Muscle of leg (tissue), 11 donors: Measurements from ENCODE around the gene SSNA1. TPM values are rescaled to one million over a fixed set of nuclear protein-coding genes. Genes with fewer than 3 reads are reported as not detected.

ENCODE experiments used
- DNase-seq: peaks from one replicate; pipeline ENCODE4 v3.0.0; 2013
- H3K27ac ChIP-seq: one replicate; pipeline ENCODE4 v1.5.1; 2013; ENCODE audit warnings: mild to moderate bottlenecking, low read length, control low read depth
- H3K27me3 ChIP-seq: one replicate; pipeline ENCODE4 v1.6.1; 2013; ENCODE audit warnings: low read length; ENCODE audit not compliant: control insufficient read depth, insufficient read depth
- H3K36me3 ChIP-seq: one replicate; pipeline ENCODE4 v1.6.1; 2013; ENCODE audit warnings: low read length; ENCODE audit not compliant: control insufficient read depth, insufficient read depth
- H3K4me1 ChIP-seq: one replicate; pipeline ENCODE4 v1.6.1; 2013; ENCODE audit warnings: low read length; ENCODE audit not compliant: control insufficient read depth, insufficient read depth
- H3K4me3 ChIP-seq: one replicate; pipeline ENCODE4 v1.5.1; 2013; ENCODE audit warnings: low read length, control low read depth
- H3K9me3 ChIP-seq: replicated peaks from 2 replicates; pipeline ENCODE4 v1.6.1; 2013; ENCODE audit warnings: low read depth, low read length; ENCODE audit not compliant: control insufficient read depth
- WGBS: methylation state at CpG from one replicate; pipeline ENCODE4 v1.1.5; 2013; ENCODE audit warnings: missing lambda C conversion rate; ENCODE audit not compliant: insufficient coverage; 5-methylcytosine and 5-hydroxymethylcytosine counted together
- polyA plus RNA-seq, 8 donors: library from polyadenylated mRNA; unstranded; fragments of 120-200 nt; gene quantifications; one replicate each; pipeline versions ENCODE4 v1.2.1 to v1.2.3, GENCODE V29; 2013; ENCODE audit warnings: inconsistent platforms in 1 of 8, low replicate concordance in 1 of 8; ENCODE audit not compliant: insufficient read length in 8 of 8, insufficient read depth in 1 of 8
- total RNA-seq: library from RNA; stranded (reverse); fragments of 120-200 nt; gene quantifications from one replicate; pipeline ENCODE4 v1.2.4, GENCODE V29; 2013

Gene SSNA1
- total and polyA plus RNA-seq, 9 donors: 52.9 to 71.5 (median 67.7) TPM

- Histone ChIP-seq H3K4me1 (peaks cover 3% of the 10 kb centered on the region), H3K27ac (no peak overlapping the region), H3K4me3 (no peak overlapping the region), H3K27me3 (peaks cover 99% of the 10 kb centered on the region), H3K36me3 (no peaks in the 10 kb centered on the region), H3K9me3 (no peaks in the 10 kb centered on the region)
- 3% methylated on average over 63 of the region's 71 CpGs for WGBS
- DNase-seq: no peak
Measured at GRCh38 chr9:137161558-137162486, 26.7 kb upstream of the SSNA1 start.

- 3% methylated on average over 74 of the region's 74 CpGs for WGBS
- Histone ChIP-seq H3K4me1 (peaks cover 5% of the 10 kb centered on the region), H3K4me3 (no peak overlapping the region), H3K27ac (no peak overlapping the region), H3K27me3 (peaks cover 99% of the 10 kb centered on the region), H3K9me3 (no peaks in the 10 kb centered on the region), H3K36me3 (no peaks in the 10 kb centered on the region)
- no peak for DNase-seq
Measured at GRCh38 chr9:137162505-137163364, 25.7 kb upstream of the SSNA1 start.

DNA sequence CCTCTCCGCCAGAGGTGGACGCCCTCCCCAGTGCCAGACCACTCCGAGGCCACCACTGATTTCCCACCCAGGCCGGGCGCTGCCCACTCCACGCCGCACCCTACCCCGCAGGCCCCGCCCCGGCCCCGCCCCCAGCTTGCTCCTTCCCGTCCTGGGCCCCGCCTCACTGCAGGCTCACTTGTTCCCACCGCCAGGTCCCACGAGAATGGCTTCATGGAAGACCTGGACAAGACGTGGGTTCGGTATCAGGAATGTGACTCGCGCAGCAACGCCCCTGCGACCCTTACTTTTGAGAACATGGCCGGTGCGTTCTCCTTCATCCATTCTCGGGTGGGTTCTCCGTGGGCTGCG is 25.1 kb upstream of the SSNA1 start:
- H3K27ac ChIP-seq: no peak overlapping the region
- no peak overlapping the region for H3K4me3 ChIP-seq
- no peaks in the 10 kb centered on the region for H3K36me3 ChIP-seq
- WGBS: 23% methylated on average over 26 of the region's 26 CpGs
- H3K27me3 ChIP-seq: peaks cover 99% of the 10 kb centered on the region
- no peaks in the 10 kb centered on the region for H3K9me3 ChIP-seq
- no peak for DNase-seq
- peaks cover 10% of the 10 kb centered on the region for H3K4me1 ChIP-seq

- Histone ChIP-seq H3K4me1 (peaks cover 10% of the 10 kb centered on the region), H3K36me3 (no peaks in the 10 kb centered on the region), H3K4me3 (no peak overlapping the region), H3K27ac (no peak overlapping the region), H3K27me3 (peaks cover 98% of the 10 kb centered on the region), H3K9me3 (no peaks in the 10 kb centered on the region)
- DNase-seq: no peak
- 80% methylated on average over 22 of the region's 22 CpGs for WGBS
Measured at GRCh38 chr9:137163805-137164204, 24.7 kb upstream of the SSNA1 start.

DNA sequence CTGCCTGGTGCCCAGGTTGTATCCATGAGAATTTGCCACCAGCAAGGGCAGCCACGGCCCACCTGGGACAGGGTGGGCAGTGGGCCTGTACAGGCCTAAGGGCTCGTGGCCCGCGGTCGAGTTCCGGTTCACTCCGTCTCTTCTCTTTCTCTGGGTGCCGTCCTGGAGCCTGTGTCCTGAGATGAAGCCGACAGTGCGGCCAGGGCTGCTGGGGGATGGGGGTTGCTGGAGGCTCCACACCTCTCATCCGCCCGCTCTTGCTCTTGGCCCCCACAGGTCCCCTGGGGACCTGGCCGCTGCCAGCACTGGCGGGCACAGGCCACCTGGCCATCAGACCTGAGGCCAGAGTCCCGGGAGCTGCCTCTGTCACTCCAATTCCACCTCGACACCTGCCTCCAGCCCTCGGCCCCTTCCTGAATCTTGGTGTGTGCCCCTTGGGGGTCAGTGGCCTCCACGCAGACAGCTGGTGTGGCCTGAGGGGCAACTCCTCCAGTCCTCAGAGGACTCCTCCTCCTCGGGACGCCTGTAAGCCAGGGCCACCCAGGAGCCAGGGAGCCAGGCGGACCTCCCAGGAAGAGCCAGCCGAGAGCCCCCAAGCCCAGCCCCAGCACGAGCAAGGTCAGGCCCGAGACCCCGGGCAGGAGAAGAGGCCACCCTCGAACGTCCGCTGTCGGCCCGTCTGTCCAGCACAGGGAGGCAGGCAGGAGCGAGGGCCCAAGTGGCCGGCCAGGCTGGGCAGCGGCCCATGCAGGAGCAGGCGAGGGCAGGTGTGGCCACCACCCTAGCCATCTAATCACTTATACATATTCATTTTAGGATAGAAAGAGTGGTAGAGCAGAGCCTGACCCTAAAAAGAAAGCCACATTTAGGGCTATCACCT is 23.9 kb upstream of the SSNA1 start:
- peaks cover 10% of the 10 kb centered on the region for H3K4me1 ChIP-seq
- no peak for DNase-seq
- H3K9me3 ChIP-seq: no peaks in the 10 kb centered on the region
- H3K27me3 ChIP-seq: peaks cover 95% of the 10 kb centered on the region
- no peak overlapping the region for H3K4me3 ChIP-seq
- no peaks in the 10 kb centered on the region for H3K36me3 ChIP-seq
- WGBS: 67% methylated on average over 24 of the region's 34 CpGs
- no peak overlapping the region for H3K27ac ChIP-seq

DNA sequence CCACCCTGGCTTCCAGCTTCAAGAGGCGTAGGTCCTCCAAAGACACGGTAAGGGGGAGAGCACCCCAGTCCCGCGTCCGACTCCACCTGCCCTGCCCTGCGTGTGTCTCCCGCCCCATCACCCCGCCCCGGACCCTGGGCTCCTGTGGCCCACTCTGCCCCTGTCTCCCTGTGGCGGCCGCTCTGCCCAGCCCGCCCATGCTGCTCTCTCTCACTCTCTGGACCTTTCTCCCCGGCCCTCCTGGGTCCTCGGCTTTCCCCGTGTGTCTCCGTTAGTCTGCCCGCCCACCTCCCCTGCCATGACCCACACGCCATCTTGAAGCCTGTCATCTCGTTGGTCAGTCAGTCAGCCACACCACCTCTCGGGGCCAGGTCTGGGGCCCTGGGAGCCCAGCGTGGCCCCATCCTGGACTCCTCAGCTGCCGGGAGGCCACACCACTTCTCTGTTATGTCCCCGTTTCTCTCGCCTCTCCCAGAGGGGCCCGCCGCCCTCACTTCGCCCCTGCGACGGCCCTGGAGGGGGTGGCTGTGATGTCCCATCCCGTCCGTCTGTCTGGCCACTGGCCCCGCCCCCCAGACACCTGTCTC is 23.1 kb upstream of the SSNA1 start:
- Histone ChIP-seq H3K27ac (no peak overlapping the region), H3K27me3 (peaks cover 95% of the 10 kb centered on the region), H3K9me3 (no peaks in the 10 kb centered on the region), H3K4me1 (peaks cover 13% of the 10 kb centered on the region), H3K36me3 (no peaks in the 10 kb centered on the region), H3K4me3 (no peak overlapping the region)
- no peak for DNase-seq
- WGBS: 76% methylated on average over 28 of the region's 32 CpGs

DNA sequence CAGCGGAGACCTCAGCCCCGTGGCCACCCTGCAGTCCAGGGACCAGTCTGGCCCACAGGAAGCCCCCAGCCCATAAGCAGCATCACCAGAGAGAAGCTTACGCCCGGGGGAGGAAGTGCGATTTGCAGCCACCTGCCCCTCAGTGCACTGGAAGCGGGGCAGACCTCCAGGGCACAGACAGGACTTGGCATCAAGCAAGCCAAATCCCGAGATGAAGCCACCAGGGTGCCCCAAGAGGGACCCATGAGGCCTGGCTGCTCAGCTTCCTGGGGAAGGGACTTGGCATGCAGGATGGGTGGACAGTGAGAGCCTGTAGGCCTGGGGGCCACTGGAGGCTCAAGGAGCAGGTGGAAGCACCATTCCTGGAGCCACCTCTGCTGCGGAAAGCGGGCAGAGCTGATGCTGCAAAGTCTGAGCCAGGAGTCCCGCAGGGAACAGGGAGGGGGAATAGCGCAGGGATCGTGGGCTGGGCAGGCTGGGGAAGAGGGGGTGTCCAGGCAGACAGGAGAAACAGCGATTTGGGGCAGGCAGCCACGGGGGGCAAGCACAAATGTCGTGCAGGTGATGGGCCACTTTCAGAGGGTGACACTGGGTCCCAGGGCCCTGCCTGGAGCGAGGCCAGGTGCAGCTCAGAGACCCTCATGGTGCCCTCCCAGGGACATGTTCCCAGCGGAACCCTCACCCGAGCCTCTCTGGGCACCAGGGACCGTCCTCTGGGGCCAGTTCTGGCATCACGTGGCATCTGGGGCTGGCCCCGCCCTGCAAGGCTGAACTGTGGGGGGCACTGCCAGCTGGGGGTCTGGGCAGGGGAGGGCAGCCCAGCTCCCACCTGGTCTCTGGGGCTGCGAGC is 21.9 kb upstream of the SSNA1 start:
- H3K36me3 ChIP-seq: no peaks in the 10 kb centered on the region
- peaks cover 13% of the 10 kb centered on the region for H3K4me1 ChIP-seq
- no peak overlapping the region for H3K27ac ChIP-seq
- H3K27me3 ChIP-seq: peaks cover 96% of the 10 kb centered on the region
- no peak overlapping the region for H3K4me3 ChIP-seq
- DNase-seq: no peak
- H3K9me3 ChIP-seq: no peaks in the 10 kb centered on the region
- 66% methylated on average over 17 of the region's 22 CpGs for WGBS

DNA sequence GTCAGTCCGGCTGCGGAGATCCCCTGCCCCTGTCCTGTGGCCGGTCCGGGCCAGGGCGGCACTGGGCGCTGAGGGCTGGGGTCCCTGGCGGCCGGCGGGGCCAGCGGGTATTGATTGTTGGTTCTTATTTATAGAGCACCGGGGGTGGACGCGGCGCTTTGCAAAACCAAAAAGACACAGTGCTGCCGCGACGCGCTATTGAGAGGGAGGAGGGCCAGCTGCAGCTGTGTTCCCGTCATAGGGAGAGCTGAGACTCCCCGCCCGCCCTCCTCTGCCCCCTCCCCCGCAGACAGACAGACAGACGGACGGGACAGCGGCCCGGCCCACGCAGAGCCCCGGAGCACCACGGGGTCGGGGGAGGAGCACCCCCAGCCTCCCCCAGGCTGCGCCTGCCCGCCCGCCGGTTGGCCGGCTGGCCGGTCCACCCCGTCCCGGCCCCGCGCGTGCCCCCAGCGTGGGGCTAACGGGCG is 21.2 kb upstream of the SSNA1 start:
- Histone ChIP-seq H3K4me1 (peaks cover 13% of the 10 kb centered on the region), H3K4me3 (no peak overlapping the region), H3K36me3 (no peaks in the 10 kb centered on the region), H3K27me3 (peaks cover 91% of the 10 kb centered on the region), H3K27ac (no peak overlapping the region), H3K9me3 (no peaks in the 10 kb centered on the region)
- 43% methylated on average over 20 of the region's 44 CpGs for WGBS
- no peak for DNase-seq
